Measurements from ENCODE around the gene E2F4.

DNA sequence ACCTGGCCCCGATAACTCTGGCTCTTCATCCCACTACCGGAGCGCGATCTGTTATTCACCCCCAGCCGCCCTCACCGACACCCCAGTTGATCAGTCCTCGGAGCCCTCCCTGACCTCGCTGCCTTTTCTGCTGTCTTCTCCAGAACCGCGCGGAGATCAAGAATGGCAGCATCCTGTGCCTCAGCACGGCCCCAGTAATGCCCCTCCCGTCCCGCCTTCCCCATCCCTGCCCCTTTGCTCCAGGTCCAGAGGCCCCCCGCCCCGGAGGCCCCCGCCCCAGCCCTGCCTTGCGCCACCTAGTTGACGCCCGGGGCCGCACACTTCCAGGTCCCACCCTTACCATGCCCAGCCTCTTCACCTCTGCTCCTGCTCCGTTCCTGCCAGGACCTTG lies 7.8 kb downstream of the E2F4 start:
- TF ChIP-seq, protein P1, sequence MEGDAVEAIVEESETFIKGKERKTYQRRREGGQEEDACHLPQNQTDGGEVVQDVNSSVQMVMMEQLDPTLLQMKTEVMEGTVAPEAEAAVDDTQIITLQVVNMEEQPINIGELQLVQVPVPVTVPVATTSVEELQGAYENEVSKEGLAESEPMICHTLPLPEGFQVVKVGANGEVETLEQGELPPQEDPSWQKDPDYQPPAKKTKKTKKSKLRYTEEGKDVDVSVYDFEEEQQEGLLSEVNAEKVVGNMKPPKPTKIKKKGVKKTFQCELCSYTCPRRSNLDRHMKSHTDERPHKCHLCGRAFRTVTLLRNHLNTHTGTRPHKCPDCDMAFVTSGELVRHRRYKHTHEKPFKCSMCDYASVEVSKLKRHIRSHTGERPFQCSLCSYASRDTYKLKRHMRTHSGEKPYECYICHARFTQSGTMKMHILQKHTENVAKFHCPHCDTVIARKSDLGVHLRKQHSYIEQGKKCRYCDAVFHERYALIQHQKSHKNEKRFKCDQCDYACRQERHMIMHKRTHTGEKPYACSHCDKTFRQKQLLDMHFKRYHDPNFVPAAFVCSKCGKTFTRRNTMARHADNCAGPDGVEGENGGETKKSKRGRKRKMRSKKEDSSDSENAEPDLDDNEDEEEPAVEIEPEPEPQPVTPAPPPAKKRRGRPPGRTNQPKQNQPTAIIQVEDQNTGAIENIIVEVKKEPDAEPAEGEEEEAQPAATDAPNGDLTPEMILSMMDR (IDR thresholded peaks at IDR 0.05; ENCODE audit: insufficient read depth, low read length, poor library complexity, severe bottlenecking) = no peak
- no peak for TF ChIP-seq EZH2phosphoT487 (conservative IDR thresholded peaks at IDR 0.05; ENCODE audit: low read length)

Measured in SU-DHL-6 (cell line).